SH-SY5Y (cell line): ENCODE results near the gene POLRMT.

Source experiments
- GATA2 ChIP-seq: IDR thresholded peaks from 2 replicates; pipeline ENCODE4 v1.6.1; 2011; ENCODE audit warnings: mild to moderate bottlenecking, low read depth, low read length
- GATA3 ChIP-seq: IDR thresholded peaks from 2 replicates; pipeline ENCODE4 v1.6.1; 2011; ENCODE audit warnings: low read depth, mild to moderate bottlenecking, low read length, moderate library complexity

The POLRMT gene

DNA sequence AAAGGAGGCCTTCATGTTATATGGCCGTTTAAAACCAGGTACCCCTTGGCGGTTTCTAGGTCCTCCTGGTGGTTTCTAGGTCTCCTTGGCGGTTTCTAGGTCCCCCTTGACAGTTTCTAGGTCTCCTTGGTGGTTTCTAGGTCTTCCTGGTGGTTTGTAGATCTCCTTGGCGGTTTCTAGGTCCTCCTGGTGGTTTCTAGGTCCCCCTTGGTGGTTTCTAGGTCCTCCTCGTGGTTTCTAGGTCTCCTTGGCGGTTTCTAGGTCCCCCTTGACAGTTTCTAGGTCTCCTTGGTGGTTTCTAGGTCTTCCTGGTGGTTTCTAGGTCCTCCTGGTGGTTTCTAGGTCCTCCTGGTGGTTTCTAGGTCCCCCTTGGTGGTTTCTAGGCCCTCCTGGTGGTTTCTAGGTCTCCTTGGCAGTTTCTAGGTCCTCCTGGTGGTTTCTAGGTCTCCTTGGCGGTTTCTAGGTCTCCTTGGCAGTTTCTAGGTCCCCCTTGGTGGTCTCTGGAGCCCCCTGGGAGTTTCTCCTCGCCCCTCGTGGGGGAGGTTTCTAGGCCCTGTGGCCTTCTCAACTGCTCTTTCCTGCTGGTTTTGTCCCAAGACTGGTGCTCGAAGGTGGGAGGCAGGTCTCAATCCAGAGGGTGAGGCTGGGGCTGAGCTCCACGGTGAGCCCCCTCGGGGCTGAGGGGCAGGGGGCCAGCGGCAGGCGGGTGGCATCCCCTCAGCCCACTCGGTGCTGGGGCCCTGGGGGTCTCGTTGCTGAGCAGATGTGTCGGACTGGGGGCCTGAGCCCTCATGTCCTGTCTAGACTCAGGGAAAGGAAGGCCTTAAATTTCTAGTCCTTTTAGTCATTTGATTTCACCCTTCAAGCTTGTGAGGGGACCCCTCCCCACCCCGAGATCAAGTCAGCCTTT, 35.7 kb downstream of the POLRMT start:
- TF ChIP-seq GATA2 = no peak
- TF ChIP-seq GATA3 = no peak

DNA sequence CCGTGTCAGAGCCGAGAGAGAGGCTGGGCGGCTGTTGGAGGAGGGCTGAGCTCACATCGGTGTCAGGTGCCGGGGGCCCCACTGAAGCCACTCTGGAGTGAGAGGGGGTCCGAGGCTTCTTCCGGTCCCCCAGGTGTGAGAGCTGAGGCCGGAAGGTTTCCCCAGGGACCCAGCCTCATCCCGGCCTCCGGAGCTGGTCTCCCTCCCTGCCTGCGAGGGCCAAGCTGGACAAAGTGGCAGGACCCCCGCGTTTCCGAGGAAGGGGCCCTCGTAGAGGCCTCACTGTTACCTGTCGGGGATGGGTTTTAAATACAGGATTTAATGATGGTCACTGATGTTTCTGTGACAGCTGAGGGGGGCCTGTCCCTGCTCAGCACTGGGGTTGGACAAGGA, 37.1 kb downstream of the POLRMT start:
- TF ChIP-seq GATA3 = no peak
- TF ChIP-seq GATA2 = no peak

DNA sequence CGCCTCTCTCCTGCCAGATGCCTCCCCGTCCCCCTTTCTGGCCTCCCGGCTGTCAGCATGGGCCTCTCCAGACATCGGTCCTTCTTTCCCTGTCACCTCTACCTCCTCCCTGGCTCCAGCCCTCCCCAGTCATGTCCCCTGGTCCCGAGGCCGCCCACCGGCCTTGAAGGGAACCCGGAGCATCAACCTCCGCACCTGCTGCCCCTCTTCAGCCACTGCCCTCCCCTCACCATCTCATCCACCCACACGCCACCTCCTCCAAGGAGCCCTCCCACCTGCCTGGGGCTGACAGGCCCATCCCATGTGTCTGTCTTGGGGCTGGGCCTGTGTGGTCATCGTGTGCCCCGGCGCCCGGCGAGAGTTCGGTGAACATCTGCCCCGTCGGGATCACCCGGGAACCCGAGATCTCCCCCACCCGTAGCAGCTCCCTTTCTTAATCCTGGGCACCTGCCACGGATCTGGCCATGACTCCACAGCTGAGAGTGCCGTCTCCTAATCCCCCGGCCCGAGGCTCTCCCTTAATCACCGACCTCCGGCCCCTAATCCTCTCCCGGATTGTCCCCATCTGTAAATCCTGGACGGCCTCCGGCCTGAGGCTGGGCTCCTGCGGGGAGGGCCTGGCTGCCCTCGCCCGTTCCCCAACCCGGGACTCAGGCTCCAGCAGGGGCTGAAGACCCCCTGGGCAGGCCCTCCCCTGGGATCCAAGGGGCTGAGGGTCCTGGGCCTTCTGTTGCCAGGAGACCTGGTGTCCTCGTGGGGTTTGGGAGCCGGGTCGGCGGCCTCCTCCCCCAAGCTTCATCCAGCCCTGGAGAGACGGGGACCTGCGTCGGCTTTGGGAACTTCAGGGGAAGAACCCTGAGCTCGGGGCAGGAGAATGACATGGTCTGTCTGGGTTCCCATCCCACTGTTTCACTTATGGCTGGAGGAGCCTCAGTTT, 37.7 kb downstream of the POLRMT start:
- TF ChIP-seq GATA2 (no peak), GATA3 (no peak)

DNA sequence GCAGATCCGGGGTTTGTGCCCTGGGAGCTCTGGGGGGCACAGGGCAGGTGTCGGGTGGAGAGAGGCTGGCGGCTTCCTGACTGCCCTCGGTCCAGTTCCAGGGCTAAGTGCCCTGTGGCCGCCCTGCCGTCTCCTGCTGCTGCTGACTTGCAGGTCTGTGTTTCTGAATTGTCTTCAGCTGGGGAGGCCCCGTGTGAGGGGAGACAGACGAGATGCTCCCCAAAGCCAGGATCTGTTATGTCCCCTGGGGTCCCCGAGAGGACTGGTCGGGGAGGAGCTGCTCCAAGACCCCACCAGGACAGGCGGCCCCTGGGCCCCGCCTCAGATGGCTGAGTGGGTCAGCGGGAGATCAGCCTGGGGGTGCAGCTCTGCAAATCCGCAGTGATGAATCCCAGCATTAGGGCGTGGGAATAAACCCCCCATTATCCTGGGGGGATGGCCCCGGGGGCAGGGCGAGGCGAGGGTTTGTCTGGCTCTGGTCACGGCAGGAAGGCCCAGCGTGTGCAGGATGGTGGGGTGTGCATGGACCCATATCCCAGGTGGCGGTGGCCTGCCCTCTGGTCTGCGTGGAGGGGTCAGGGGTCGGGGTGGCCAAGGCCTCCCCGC, 39.0 kb downstream of the POLRMT start:
- TF ChIP-seq GATA3 = no peak
- no peak for TF ChIP-seq GATA2

DNA sequence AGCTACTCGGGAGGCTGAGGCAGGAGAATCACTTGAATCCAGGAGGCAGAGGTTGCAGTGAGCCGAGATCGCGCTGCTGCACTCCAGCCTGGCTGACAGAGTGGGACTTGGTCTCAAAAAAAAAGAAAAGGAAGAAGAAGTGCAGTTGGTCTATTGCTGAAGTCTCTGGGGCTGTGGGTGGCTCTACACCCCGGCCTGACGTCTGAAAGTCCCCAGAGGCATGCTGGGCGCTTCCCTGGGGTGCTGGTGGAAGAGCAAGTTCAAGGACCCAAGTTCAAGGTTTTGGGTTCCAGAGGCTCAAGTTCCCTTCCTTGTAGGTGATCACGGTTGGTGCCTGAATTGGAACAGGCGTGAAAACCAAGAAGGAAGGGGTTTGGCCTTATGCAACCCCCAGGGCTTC, 39.8 kb downstream of the POLRMT start:
- no peak for TF ChIP-seq GATA3
- TF ChIP-seq GATA2 = no peak

DNA sequence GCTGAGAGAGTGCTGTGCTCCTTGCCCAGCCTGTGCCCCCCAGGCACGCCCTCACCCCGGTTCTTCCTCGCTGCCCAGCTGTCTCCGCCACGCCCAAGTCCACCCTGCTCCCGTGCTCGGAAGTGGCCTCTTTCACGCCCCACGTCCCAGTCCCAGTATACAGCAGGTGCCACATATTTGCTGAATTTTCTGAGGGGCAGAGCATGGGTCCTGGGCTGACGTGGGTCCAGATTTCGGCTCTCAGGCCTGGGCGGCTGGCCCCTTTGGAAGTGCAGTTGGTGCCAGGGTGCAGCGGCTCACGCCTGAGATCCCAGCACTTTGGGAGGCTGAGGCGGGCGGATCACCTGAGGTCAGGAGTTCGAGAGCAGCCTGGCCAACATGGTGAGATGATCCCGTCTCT, 40.3 kb downstream of the POLRMT start:
- TF ChIP-seq GATA3 (no peak), GATA2 (no peak)

DNA sequence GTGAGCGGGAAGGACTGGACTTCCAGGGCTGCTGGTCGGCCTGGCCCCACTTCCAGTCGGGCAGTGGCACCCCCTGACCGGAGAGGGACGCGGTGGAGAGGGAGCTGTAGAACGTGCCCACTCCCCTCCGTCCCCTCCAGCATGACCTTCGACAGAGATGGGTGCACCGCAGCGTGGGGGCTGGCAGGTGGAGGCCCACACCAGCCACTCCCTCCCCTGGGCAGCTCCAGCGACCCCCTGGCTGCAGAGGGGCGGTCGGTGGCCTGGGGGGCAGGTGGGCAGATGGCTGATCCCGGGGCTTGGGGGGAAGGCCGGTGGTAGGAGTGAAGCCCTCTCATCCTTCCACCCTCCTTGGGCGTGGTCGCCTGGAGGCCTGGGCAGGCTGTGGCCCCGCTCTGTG, 41.2 kb downstream of the POLRMT start:
- TF ChIP-seq GATA3 (no peak), GATA2 (no peak)

DNA sequence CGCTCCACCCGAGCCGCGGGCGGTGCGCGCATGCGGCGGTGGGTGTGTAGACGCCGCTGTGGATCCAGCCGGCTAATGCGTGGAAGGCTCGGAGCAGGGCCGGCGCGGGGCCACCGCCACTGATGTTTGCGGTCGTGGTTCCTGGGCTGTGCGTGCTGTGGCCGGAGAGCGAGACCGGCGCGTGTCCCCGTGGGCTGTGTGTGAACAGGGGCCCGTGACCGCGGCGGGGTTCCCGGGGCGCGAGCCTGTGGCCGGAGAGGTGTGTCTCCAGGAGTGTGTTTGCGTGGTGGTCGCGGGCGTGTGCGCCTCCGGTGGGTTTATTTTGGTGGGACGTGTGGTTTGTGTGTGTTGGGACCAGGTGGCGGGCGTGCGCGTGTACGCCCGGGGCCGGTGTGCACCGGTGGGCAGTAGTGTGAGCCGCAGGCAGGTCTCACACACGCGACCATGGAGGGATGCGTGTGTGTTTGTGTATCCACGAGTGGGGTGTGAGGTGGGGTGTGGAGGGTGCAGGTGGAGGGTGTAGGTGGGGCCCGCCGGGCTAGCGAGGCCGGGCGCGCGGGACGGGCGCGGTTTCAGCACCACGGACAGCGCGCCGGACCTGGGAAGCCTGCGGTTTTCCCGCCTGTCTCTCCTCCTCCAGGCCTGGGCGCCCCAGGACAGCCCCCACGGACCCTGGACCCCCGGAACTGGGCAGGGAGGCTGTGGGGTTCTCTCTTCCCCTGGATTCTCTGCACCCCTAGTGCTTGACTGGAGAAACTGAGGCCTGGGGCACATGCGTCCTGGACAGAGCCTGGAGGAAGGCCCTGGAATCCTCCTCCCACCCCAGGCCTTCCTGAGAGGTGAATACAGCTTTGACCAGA, 42.0 kb downstream of the POLRMT start:
- TF ChIP-seq GATA3 = no peak
- no peak for TF ChIP-seq GATA2

DNA sequence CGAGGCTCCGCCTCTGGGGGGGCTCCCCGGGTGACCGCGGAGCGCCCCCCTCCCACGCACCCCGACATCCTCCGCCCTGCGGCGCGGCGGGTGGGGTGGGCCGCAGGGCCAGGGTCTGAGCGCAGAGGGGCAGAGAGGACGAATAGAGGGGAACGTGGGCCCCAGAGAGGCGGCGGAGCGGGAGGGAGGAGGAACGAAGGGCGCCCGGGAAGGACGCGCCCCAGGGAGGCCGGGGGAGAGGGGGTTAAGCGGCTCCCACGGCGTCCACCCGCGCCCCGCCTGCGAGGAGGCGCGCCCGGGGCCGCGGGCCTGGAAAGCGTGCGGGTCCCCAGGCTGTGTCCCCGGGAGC, 42.6 kb downstream of the POLRMT start:
- TF ChIP-seq GATA3 (no peak), GATA2 (no peak)

DNA sequence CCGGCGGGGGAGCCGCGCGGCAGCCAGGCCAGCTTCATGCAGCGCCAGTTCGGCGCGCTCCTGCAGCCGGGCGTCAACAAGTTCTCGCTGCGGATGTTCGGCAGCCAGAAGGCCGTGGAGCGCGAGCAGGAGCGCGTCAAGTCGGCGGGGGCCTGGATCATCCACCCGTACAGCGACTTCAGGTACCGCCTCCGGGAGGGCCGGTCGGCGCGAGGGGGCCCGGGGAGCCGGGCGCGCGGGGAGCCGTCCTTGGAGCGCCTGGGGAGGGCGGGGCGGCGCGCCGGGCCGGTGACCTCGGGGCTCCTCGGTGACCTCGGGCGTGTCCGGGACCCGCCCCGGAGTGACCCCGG, 43.0 kb downstream of the POLRMT start:
- TF ChIP-seq GATA2 (no peak), GATA3 (no peak)

DNA sequence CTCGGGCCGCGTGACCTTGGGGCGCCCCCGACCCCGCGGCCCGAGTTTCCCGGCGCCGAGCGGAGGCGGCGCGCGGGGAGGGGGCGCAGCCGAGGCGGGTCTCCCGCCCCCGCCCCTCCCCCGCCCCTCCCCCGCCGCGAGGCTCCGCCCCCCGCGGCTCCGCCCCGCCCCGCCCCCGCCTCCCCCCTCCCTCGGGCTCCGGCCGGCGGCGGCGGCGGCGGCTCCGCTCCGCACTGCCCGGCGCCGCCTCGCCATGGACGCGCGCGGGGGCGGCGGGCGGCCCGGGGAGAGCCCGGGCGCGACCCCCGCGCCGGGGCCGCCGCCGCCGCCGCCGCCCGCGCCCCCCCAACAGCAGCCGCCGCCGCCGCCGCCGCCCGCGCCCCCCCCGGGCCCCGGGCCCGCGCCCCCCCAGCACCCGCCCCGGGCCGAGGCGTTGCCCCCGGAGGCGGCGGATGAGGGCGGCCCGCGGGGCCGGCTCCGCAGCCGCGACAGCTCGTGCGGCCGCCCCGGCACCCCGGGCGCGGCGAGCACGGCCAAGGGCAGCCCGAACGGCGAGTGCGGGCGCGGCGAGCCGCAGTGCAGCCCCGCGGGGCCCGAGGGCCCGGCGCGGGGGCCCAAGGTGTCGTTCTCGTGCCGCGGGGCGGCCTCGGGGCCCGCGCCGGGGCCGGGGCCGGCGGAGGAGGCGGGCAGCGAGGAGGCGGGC, 43.5 kb downstream of the POLRMT start, which contains the start of gene HCN2:
TSS of gene HCN2 (plus strand) at position 189 of the 703 bp plus-strand sequence. CDS start at position 254, 65 bp downstream.
- TF ChIP-seq GATA3 = no peak

DNA sequence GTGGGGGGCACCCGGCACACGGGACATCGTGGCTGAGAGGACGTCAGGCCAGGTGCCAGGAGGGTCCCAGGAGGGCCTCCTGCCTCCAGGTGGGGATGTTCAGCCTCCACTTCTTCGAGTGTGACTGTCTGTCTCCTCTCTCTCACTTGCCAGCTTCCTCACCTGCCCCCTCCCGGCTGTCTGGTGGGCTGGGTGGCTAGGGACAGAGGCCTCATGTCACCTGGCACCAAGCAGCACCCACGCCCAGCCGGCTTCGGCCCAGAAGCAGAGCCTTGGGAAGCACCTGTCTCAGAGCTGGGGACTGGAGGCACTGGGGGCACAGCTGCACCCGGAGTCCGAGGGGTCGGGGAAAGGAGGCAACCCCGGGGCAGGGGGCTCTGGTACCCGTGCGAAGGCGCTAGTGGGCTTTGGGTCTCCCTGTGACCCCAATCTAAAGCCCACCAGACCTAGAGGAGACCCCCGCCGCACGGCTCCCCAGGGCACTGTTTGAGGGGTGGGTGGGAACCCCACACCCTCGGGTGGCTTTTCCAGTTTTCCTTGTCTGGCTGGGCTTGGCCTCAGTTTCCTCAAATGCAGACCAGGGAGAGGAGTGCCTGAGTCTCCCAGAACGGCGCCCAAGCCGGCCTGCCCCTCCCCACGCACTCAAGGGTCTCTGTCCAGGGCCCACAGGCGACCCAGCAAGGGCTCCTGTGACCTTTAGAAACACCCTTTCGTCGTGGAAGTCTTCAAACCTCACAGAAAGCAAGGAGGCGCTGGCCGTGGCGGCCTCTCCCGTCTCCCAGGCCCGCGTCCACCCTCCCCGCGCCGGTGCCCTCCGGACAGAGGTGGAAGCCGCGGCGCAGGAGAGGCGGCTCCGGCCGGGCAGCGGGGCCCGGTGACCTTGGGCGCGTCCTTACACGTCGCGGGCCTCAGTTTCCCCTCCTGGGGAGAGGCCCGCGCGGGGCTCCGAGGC, 44.3 kb downstream of the POLRMT start:
- TF ChIP-seq GATA3 = no peak
- TF ChIP-seq GATA2 = no peak
